Stimulated activated CD4-positive, alpha-beta T cell treated with anti-CD3 and anti-CD28 coated beads, Interleukin-1b, Interleukin-23, amount 100 ng/mL, for 1 hour (primary cell): ENCODE measurements around the gene DHX29.

ENCODE experiments used
- DNase-seq, 2 donors: peaks; one replicate each; pipeline ENCODE4 v3.0.0-alpha.2; 2020; ENCODE audit warnings: low read depth in 2 of 2

DHX29 gene

DNA sequence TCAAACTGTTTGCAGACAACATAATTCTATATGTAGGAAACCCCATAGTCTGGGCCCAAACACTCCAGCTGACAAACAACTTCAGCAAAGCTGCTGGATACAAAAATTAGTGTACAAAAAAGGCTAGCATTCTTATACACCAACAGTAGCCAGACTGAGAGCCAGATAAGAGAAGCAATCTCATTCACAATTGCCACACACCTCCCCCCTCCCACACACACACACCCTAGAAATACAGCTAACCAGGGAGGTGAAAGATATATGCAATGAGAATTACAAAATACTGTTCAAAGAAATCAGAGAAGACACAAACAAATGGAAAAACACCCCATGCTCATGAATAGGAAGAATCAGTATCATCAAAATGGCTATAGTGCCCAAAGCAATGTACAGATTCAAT, 9.3 kb upstream of the DHX29 start:
- DNase-seq: no peak

GRCh38 chr5:55316289-55316688, 8.8 kb upstream of the DHX29 start:
- no peak for DNase-seq

- no peak for DNase-seq
These were observed 6.5 kb upstream of the DHX29 start for GRCh38 chr5:55313870-55314617.

GRCh38 chr5:55308254-55308836, 851 bp upstream of the DHX29 start:
- DNase-seq: no peak

DNA sequence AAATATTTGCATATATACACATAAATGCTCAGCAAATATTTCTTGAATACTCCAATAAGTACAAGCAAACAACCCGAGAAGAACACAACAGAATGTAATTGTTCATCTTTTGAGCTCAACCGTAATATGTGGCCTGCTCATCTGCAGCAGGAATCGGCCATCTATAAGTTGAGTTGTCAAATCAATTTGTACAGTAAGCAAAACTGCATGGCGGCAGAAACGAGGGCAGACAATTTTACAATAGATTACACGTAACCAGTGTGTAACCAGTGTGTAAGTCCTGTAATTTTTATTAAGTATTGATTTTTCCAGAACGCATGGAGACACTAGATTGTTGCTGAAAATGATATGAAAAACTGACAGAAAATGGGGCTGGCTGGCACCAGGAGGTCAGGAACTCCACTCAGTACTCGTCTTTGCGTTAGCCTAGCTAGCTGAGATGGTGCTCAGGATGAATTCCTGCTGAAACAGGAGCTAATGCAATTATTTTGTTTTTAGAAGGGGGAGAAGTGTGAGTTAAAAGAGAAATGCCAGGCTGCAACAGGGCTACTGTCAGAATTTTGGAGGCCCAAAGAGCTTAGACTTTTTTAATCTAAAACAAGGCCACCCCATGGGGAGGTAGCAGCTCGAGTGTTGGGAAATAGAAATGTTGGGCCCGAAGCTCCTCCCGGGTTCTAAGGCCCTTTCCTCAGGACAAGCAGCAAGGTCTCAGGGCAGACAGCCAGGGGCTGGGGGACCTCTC, 682 bp downstream of the DHX29 start:
- DNase-seq: no peak

GRCh38 chr5:55305345-55305744, 2.1 kb downstream of the DHX29 start:
- no peak for DNase-seq

GRCh38 chr5:55304584-55304983, 2.9 kb downstream of the DHX29 start:
- no peak for DNase-seq

DNA sequence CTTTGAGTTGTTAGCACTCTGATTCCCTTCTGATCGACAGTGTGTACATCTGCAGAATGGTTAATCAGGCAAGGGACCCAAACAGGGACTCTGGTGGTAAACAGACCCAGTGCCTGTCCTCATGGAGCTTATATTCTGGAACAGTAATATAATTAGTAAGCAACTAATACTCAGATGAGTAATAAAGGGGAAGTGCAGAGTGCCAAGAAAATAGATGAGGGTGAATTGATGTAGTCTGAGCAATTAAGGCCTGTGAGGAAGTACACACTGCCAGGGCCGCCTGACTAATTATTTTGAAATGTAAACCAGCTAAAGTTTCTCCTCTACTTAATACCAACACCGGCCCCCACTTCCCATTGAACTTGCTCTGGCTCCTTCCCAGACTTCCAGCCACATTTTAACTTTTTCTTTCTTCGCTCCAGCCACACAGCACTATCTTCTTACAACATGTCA, 4.2 kb downstream of the DHX29 start:
- no peak for DNase-seq

- no peak for DNase-seq
These were observed 6.6 kb downstream of the DHX29 start for GRCh38 chr5:55300890-55301289.

DNA sequence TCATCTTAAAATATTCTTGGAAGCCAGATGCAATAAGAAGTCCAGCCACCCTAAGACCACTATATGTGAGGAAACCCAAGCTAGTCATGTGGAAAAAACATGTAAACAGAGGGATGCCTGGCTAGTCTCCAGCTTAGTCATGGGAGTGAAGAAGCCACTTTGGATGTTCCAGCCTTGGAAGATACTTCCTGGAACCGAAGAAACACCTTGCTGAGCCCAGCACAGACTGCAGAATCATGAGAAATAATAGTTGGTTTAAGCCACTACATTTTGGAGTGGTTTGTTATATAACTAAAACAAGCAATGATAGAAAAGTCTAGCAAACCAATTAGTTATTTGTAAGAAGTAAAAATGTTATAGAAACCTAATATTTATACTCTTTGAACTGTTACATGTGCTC, 12.6 kb downstream of the DHX29 start:
- no peak for DNase-seq

GRCh38 chr5:55290991-55291390, 16.5 kb downstream of the DHX29 start:
- DNase-seq: no peak

- no peak for DNase-seq
These were observed 17.7 kb downstream of the DHX29 start for GRCh38 chr5:55289808-55290207.

DNA sequence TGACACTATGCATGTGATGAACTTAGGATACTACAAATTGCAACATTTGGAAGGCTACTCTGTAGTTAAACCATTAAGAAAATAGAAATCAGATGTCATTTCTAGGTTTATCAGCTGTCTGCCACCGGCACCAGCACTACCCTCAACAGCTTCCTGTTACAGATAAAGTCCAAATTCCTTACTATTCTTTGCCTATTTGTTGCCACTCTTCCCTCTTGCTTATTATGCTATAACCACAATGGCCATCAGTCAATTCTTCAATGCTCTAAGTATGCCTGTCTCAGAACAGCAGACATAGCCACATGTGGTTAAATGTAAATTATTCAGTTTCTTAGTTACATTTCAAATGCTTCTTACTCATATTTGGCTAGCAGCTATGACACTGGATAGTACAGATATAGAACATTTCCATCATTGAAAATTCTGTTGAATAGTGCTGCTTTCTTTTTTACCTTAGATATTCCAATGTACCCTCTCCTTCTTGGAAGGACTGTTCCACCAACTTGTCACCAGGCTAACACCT, 21.0 kb downstream of the DHX29 start:
- no peak for DNase-seq

- DNase-seq: no peak
These were observed 28.7 kb downstream of the DHX29 start for GRCh38 chr5:55278778-55279177.

GRCh38 chr5:55276771-55277170, 30.7 kb downstream of the DHX29 start:
- no peak for DNase-seq

GRCh38 chr5:55258339-55258738, 49.2 kb downstream of the DHX29 start:
- no peak for DNase-seq

DNA sequence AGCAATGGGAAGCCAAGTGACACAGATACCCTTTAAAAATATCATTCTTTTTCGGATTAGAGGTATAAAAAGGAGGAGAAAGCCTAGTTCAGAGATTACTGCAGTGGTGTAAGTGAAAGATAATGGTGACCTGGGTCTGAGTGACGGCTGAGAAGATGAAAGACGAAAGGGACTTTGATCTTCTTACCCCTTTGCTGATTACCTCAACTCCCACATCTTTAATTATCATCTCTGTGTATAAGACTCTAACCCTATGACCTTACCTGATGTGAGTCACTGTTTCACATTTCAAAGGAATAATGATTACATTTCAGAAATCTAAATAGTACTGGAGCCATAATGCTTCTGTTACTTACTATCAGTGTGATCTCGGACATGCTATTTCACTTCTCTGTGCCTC, 52.7 kb downstream of the DHX29 start:
- no peak for DNase-seq

- no peak for DNase-seq
These were observed 57.4 kb downstream of the DHX29 start for GRCh38 chr5:55250064-55250463.

DNA sequence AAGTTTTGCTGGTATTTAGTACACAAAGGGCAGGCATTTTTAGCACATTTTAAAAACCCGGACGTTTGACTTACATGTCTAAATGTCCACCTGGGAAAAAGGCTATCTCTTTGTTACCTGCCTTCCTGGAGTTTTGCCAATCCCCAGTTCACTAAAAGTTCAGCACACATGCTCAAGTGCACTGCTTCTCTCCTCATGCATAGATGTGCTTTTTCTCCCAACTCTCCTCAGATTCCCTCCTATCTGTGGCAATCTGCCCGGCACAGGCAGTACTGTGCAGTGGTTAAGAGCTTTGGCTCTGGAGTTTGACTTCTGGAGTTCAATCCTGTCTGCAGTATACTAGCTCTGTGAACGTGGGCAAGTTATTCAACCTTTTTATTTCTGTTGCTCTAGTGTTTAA, 65.7 kb downstream of the DHX29 start:
- no peak for DNase-seq

GRCh38 chr5:55236800-55237199, 70.7 kb downstream of the DHX29 start:
- no peak for DNase-seq

GRCh38 chr5:55234121-55234700, 73.3 kb downstream of the DHX29 start:
- no peak for DNase-seq
